ENCODE results near the gene HIGD1A.

Gene HIGD1A

DNA sequence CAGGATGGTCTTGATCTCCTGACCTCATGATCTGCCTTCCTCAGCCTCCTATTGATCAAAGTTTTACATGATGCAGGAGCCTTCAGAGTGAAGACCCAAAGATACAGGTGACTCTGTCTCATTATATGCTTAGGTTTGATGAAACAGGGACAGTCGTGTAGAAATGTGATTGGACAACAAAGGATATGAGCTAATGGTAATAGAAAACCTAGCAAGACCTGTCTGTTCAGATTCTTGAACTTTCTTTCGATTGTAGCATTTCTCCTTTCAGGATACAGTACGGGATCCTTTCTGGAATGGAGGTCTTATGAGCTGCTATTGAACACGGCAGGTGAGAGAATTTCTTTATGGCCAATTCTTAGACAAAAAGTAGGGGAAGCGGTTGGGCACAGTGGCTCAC, 4.9 kb upstream of the HIGD1A start, which contains the start of gene ACKR2:
TSS of gene ACKR2 (plus strand) at position 244 of the 400 bp plus-strand sequence. CDS start 55,058 bp downstream, outside the sequence.
- no peaks in the 10 kb centered on the region for H3K36me3 ChIP-seq (replicated peaks)
- no peak within 1 kb of the TSS for H3K4me3 ChIP-seq (ENCODE audit: low read depth, low read length)
- H3K27me3 ChIP-seq (replicated peaks): no peaks in the 10 kb centered on the region
- H3K27ac ChIP-seq: no peak within 1 kb of the TSS
- no peak for DNase-seq
- in situ Hi-C loops (cut with HindIII; ENCODE audit: low pct_ligation_motif_present, low sequenced_read_pairs): no loop called here
- TF ChIP-seq, protein P1, sequence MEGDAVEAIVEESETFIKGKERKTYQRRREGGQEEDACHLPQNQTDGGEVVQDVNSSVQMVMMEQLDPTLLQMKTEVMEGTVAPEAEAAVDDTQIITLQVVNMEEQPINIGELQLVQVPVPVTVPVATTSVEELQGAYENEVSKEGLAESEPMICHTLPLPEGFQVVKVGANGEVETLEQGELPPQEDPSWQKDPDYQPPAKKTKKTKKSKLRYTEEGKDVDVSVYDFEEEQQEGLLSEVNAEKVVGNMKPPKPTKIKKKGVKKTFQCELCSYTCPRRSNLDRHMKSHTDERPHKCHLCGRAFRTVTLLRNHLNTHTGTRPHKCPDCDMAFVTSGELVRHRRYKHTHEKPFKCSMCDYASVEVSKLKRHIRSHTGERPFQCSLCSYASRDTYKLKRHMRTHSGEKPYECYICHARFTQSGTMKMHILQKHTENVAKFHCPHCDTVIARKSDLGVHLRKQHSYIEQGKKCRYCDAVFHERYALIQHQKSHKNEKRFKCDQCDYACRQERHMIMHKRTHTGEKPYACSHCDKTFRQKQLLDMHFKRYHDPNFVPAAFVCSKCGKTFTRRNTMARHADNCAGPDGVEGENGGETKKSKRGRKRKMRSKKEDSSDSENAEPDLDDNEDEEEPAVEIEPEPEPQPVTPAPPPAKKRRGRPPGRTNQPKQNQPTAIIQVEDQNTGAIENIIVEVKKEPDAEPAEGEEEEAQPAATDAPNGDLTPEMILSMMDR (IDR thresholded peaks at IDR 0.05; ENCODE audit: low read depth, low read length, missing control alignments): no peak

DNA sequence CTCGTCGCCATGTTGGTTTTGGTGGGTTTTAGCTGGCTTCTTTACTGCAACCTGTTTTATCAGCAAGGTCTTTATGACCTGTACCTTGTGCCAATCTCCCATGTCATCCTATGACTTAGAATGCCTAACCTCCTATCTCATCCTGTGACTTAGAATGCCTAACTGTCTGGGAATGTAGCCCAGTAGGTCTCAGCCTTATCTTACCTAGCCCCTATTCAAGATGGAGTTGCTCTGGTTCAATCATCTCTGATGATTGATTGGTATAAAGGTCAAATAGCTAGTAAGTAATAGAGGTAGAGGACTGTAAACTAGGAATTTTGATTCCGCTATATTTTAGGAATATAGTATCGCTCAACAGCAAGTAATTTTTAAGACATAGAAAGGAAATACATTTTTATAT, 3.6 kb upstream of the HIGD1A start:
- no peak for DNase-seq
- H3K27me3 ChIP-seq (replicated peaks): no peaks in the 10 kb centered on the region
- H3K36me3 ChIP-seq (replicated peaks): peaks cover under 1% of the 10 kb centered on the region
- TF ChIP-seq, protein P1 (IDR thresholded peaks at IDR 0.05; ENCODE audit: low read depth, low read length, missing control alignments): no peak
- H3K27ac ChIP-seq: no peak overlapping the region
- no peak overlapping the region for H3K4me3 ChIP-seq (ENCODE audit: low read depth, low read length)
- in situ Hi-C loops (cut with HindIII; ENCODE audit: low pct_ligation_motif_present, low sequenced_read_pairs): no loop called here

DNA sequence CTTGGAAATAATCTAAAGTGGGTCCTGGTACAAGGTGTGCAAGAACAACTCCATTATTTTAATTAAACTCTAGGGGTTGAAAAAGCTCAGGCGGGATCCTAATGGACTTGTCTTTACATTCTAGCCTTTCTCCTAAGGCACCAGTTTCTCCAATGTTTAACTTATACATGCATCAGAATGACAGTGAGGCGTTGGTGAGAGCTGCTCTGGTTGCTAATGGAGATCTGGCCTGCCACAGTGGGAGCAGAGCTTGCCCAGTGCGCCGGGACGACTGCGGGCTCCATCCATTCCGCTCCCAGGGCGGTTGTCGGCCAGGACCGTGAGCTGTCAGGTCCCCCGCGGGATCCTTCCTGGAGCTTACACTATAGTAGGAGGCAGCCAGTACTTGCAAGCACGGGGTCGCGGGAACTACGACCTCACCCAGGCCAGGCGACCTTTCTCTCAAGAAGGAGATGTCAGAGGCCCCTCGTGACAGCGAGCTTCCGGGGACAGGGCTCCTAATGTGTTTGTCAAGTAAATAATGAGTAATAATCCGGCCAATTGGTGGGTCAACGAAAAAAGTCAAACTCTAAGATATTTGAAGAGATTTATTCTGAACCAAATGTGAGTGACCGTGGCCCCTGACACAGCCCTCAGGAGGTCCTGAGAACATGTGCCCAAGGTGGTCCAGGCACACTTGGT, 991 bp upstream of the HIGD1A start:
- peaks cover 2% of the 10 kb centered on the region for H3K36me3 ChIP-seq (replicated peaks)
- H3K27me3 ChIP-seq (replicated peaks): no peaks in the 10 kb centered on the region
- H3K4me3 ChIP-seq (ENCODE audit: low read depth, low read length): peak overlapping the region; percentile 85
- DNase-seq: no peak
- TF ChIP-seq, protein P1 (IDR thresholded peaks at IDR 0.05; ENCODE audit: low read depth, low read length, missing control alignments): no peak
- in situ Hi-C loops (cut with HindIII; ENCODE audit: low pct_ligation_motif_present, low sequenced_read_pairs): no loop called here
- no peak overlapping the region for H3K27ac ChIP-seq

DNA sequence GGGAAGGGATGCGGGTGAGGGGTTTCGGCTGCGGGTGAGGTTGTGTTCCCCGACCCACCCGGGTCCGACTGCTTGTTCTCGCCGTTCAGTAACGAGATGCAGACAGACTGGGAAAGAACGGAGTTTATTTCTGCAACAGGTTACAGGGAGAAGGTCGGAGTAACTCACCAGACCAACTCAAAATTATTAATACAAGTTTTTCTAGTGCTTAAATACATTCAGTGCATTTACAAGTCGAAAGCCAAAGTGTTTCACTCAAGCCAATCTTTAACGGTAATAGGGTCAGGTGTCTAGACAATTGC, 492 bp upstream of the HIGD1A start:
- H3K27ac ChIP-seq: peak overlapping the region; percentile 7
- in situ Hi-C loops (cut with HindIII; ENCODE audit: low pct_ligation_motif_present, low sequenced_read_pairs): no loop called here

DNA sequence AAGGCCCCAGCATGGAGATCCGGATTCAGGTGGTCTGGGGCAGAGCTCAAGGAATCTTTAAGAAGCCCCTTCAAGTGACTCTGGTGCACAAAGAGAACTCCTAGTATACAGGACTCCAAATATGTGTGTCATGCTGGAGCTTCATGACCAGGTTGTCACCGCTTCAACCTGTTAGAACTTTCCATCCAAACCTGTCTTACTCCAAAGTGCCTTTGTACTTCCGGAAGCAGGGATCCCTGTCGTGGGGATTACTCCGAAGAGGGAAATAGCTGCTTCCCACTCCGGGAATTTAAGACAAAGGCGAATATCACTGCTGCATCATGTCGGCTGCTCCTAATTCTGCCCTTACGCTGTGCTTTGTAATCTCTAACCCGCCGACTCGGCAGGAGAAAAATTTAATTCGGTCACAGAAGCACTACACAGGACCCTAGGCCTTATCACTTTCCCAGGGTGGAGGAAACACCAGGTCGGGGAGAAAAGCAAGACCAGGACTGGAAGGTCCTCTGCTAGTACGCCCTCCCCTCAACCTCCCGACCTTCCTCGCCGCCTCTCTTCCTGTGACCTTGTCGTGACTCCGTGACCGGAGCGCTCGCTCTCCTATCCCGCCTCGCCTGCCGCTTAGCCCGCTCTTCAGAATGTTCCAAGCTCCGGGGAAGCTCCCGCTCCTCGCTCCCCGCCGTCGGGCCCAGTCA, 730 bp downstream of the HIGD1A start:
- Histone ChIP-seq H3K27me3 (replicated peaks) (no peaks in the 10 kb centered on the region), H3K27ac (peak overlapping the region; percentile 43), H3K36me3 (replicated peaks) (peaks cover 2% of the 10 kb centered on the region), H3K4me3 (ENCODE audit: low read depth, low read length) (peak overlapping the region; percentile 85)
- TF ChIP-seq, protein P1 (IDR thresholded peaks at IDR 0.05; ENCODE audit: low read depth, low read length, missing control alignments): no peak
- in situ Hi-C loops (cut with HindIII; ENCODE audit: low pct_ligation_motif_present, low sequenced_read_pairs): no loop called here
- DNase-seq: peak; percentile 16

More for the DNA sequence above, 492 bp upstream of the HIGD1A start:
- peaks cover 2% of the 10 kb centered on the region for H3K36me3 ChIP-seq (replicated peaks)
- TF ChIP-seq, protein P1 (IDR thresholded peaks at IDR 0.05; ENCODE audit: low read depth, low read length, missing control alignments): no peak
- H3K4me3 ChIP-seq (ENCODE audit: low read depth, low read length): peak overlapping the region; percentile 85
- H3K27me3 ChIP-seq (replicated peaks): no peaks in the 10 kb centered on the region
- DNase-seq: no peak

All from brain microvascular endothelial cell (primary cell).